Progenitor cell of endocrine pancreas (in vitro differentiated cells): ENCODE measurements around the gene CTRB1. TPM values are rescaled to one million over a fixed set of nuclear protein-coding genes. Genes with fewer than 3 reads are reported as not detected.
A peak's percentile ranks its signal among the peaks of the same experiment; 100 is the strongest.

ENCODE experiments used
- DNase-seq: peaks from one replicate; pipeline ENCODE4 v3.0.0; 2021; ENCODE audit warnings: low spot score; ENCODE audit not compliant: unreplicated experiment
- H3K27ac Mint-ChIP-seq: 2 replicates; pipeline ENCODE4 v1.8.0; 2021; ENCODE audit warnings: mild to moderate bottlenecking, moderate library complexity, mixed read lengths
- H3K27me3 Mint-ChIP-seq: 2 replicates; pipeline ENCODE4 v1.8.0; 2021; ENCODE audit warnings: mixed read lengths
- H3K36me3 Mint-ChIP-seq: 2 replicates; pipeline ENCODE4 v1.8.0; 2022; ENCODE audit warnings: mixed read lengths; ENCODE audit not compliant: insufficient read depth
- H3K4me1 Mint-ChIP-seq: 2 replicates; pipeline ENCODE4 v1.8.0; 2021; ENCODE audit warnings: low read depth, mixed read lengths
- H3K4me3 Mint-ChIP-seq: 2 replicates; pipeline ENCODE4 v1.8.0; 2021; ENCODE audit warnings: low read depth, mild to moderate bottlenecking, moderate library complexity, mixed read lengths
- H3K9me3 Mint-ChIP-seq: 2 replicates; pipeline ENCODE4 v1.8.0; 2021; ENCODE audit warnings: low read depth, mixed read lengths
- long read RNA-seq: library from polyadenylated mRNA; unstranded; transcript quantifications from one replicate; pipeline ENCODE4 v2.0.0, GENCODE V29; 2020
- total RNA-seq: library from RNA; stranded (reverse); gene quantifications from 2 replicates; pipeline ENCODE4 v1.2.1, GENCODE V29; 2021
- TF ChIP-seq, protein P1 (sequence below): fragments of 200-600 bp; sonication (generic); IDR thresholded peaks from one replicate; pipeline ENCODE4 v1.5.0; 2021; ENCODE audit warnings: antibody characterized with exemption, mild to moderate bottlenecking; ENCODE audit not compliant: unreplicated experiment

Gene CTRB1
- not detected in 2 replicates for total RNA-seq
- long read RNA-seq = 0 reads

DNA sequence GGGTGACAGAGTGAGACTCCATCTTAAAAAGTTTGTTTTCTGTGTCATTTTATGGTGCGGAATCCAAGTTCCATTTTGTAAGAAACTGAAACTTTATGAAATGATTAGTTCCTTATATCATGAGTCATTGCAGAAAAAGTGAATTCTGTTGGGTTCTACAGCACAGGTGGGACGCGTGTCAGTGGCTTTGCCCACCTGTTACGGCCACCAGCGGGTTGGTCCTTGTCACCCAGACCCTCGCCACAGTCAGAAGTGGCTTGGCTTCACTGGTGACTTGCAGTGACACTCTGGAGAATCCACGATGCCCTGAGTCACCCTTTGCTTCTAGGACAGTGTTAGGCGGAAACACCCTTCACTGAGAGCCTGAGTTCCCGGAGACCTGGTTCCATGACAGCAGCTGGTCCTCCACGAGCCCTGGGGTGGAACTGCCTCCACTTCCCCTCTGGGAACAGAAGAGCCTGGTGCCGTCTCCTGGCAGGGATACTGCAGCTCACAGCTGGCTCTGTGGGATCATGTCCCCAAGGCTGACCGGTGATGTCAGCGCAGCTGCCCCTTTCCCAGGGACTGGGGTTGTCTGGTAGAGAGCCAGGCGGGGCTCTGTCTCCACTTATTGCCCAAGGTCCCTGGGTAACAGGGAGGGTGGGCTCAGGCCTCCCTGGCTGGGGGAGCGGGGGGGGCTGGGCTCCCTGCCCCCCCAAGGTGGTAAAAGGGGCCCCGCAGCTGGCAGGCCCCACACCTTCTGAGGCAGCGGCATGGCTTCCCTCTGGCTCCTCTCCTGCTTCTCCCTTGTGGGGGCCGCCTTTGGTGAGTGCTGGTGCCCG is at the start of gene CTRB1:
TSS of gene CTRB1 (plus strand) at position 733 of the 821 bp plus-strand sequence. CDS start at position 753, 20 bp downstream.
- Mint-ChIP-seq H3K4me3 (no peak within 1 kb of the TSS), H3K27me3 (no peaks in the 10 kb centered on the region), H3K36me3 (no peaks in the 10 kb centered on the region), H3K27ac (peak within 1 kb of the TSS; percentile 45), H3K4me1 (no peaks in the 10 kb centered on the region), H3K9me3 (no peaks in the 10 kb centered on the region)
- DNase-seq = no peak
- TF ChIP-seq, protein P1, sequence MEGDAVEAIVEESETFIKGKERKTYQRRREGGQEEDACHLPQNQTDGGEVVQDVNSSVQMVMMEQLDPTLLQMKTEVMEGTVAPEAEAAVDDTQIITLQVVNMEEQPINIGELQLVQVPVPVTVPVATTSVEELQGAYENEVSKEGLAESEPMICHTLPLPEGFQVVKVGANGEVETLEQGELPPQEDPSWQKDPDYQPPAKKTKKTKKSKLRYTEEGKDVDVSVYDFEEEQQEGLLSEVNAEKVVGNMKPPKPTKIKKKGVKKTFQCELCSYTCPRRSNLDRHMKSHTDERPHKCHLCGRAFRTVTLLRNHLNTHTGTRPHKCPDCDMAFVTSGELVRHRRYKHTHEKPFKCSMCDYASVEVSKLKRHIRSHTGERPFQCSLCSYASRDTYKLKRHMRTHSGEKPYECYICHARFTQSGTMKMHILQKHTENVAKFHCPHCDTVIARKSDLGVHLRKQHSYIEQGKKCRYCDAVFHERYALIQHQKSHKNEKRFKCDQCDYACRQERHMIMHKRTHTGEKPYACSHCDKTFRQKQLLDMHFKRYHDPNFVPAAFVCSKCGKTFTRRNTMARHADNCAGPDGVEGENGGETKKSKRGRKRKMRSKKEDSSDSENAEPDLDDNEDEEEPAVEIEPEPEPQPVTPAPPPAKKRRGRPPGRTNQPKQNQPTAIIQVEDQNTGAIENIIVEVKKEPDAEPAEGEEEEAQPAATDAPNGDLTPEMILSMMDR = no peak

DNA sequence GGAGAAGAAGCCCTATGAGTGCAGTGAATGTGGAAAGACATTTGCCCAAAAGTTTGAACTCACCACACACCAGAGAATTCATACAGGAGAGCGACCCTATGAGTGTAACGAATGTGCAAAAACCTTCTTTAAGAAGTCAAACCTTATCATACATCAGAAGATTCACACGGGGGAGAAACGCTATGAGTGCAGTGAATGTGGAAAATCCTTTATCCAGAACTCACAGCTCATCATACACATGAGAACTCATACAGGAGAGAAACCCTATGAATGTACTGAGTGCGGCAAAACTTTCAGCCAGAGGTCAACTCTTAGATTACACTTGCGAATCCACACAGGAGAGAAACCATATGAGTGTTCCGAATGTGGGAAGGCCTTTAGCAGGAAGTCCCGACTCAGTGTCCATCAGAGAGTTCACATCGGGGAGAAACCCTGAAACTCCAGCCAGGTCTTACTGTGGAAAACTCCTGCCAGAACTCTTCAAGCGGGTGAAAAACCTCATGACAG is 48.8 kb upstream of the CTRB1 start:
- Mint-ChIP-seq H3K4me1 (no peaks in the 10 kb centered on the region), H3K27me3 (no peaks in the 10 kb centered on the region), H3K27ac (no peak overlapping the region), H3K9me3 (peaks cover 56% of the 10 kb centered on the region), H3K36me3 (peaks cover 90% of the 10 kb centered on the region), H3K4me3 (no peak overlapping the region)
- TF ChIP-seq, protein P1 = no peak
- no peak for DNase-seq

DNA sequence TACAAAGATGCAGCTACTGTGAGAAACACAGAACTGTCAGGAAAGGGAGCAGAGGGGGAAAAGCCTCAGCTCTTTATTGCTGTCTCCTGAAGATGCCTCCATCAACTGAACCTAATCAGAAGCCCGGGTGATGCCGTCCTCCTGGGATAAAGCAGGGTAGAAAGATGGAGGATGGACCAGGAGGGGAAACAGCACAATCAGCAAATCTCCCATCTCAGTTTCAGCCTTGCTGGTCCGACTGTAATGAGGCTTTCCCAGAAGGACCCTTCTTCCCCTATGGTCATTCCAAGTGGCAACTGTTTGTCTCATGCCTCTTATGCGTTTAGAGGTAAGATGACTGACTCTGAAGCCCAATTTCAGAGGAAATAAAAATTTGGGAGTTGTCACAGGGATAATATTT is 46.2 kb upstream of the CTRB1 start:
- TF ChIP-seq, protein P1 = no peak
- Mint-ChIP-seq H3K27me3 (no peaks in the 10 kb centered on the region), H3K9me3 (peaks cover 62% of the 10 kb centered on the region), H3K27ac (no peak overlapping the region), H3K4me1 (no peaks in the 10 kb centered on the region), H3K4me3 (no peak overlapping the region), H3K36me3 (peaks cover 68% of the 10 kb centered on the region)
- no peak for DNase-seq

DNA sequence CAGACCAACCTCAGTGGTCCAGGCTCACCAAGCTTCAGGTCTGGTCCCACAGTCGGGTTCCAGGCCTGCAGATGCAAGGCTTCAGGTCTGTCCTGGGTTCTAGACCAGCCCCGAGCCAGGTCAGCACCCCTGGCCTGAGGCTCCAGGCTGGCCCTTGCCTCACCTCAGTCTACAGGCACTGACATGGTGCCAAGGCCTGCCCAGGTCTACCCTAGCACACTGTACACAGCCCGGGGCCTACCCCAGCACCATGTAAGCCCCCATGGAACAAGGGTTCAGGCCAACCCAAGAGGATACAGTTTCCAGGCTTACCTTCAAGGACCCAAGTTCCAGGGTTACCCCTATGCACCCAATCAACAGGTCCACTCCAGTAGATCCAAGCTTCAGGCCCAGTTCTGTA is 43.7 kb upstream of the CTRB1 start:
- DNase-seq = no peak
- TF ChIP-seq, protein P1 = no peak
- H3K36me3 Mint-ChIP-seq = peaks cover 44% of the 10 kb centered on the region
- no peak overlapping the region for H3K27ac Mint-ChIP-seq
- peaks cover 55% of the 10 kb centered on the region for H3K9me3 Mint-ChIP-seq
- H3K27me3 Mint-ChIP-seq = no peaks in the 10 kb centered on the region
- no peak overlapping the region for H3K4me3 Mint-ChIP-seq
- H3K4me1 Mint-ChIP-seq = no peaks in the 10 kb centered on the region

DNA sequence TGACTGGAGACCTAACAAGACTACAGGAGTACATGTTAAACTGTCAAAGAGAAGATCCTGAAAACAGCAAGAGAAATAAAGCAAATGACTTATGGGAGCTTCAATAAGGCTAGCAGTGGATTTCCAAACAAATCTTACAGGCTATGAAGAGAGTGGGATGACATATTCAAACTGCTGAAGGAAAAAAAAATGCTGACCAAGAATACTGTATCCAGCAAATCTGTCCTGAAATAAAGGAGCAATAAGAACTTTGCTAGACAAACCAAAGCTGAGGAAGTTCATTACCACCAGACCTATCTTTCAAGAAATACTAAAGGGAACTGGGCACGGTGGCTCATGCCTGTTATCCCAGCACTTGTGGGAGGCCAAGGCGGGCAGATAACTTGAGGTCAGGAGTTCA is 41.9 kb upstream of the CTRB1 start:
- no peak overlapping the region for H3K27ac Mint-ChIP-seq
- peaks cover 26% of the 10 kb centered on the region for H3K36me3 Mint-ChIP-seq
- no peaks in the 10 kb centered on the region for H3K4me1 Mint-ChIP-seq
- no peak for DNase-seq
- TF ChIP-seq, protein P1 = no peak
- H3K4me3 Mint-ChIP-seq = no peak overlapping the region
- H3K27me3 Mint-ChIP-seq = no peaks in the 10 kb centered on the region
- peaks cover 46% of the 10 kb centered on the region for H3K9me3 Mint-ChIP-seq
